Astrocyte (in vitro differentiated cells and primary cell): ENCODE data around the gene DCST1. TPM values are rescaled to one million over a fixed set of nuclear protein-coding genes. Genes with fewer than 3 reads are reported as not detected.

Experiments used
- DNase-seq: peaks from one replicate; pipeline ENCODE4 v3.0.0-alpha.2; 2010; ENCODE audit warnings: low read depth
- FAIRE-seq: peaks from 2 replicates; lab custom pipeline; 2011; peaks lifted over from hg19 to GRCh38; lab: Jason Lieb, UNC
- H2AFZ ChIP-seq: 2 replicates; pipeline ENCODE4 v1.6.0; 2012; ENCODE audit warnings: low read depth, low read length, inconsistent platforms
- H3K27ac ChIP-seq: 2 replicates; pipeline ENCODE4 v1.5.1; 2011; ENCODE audit warnings: low read depth, low read length, inconsistent platforms
- H3K27me3 ChIP-seq: 2 replicates; pipeline ENCODE4 v1.6.0; 2011; ENCODE audit warnings: low read length, inconsistent platforms; ENCODE audit not compliant: insufficient read depth
- H3K36me3 ChIP-seq: 2 replicates; pipeline ENCODE4 v1.5.1; 2011; ENCODE audit warnings: low read length, inconsistent platforms; ENCODE audit not compliant: insufficient read depth
- H3K4me1 ChIP-seq: 2 replicates; pipeline ENCODE4 v1.5.1; 2011; ENCODE audit warnings: low read length, inconsistent platforms; ENCODE audit not compliant: insufficient read depth
- H3K4me2 ChIP-seq: 2 replicates; pipeline ENCODE4 v1.6.0; 2012; ENCODE audit warnings: low read length, inconsistent platforms
- H3K4me3 ChIP-seq: 2 replicates; pipeline ENCODE4 v1.5.1; 2011; ENCODE audit warnings: low read depth, mild to moderate bottlenecking, low read length, inconsistent platforms; ENCODE audit not compliant: insufficient read depth
- H3K79me2 ChIP-seq: 2 replicates; pipeline ENCODE4 v1.6.0; 2012; ENCODE audit warnings: mild to moderate bottlenecking, low read length, inconsistent platforms; ENCODE audit not compliant: insufficient read depth
- H3K9ac ChIP-seq: 2 replicates; pipeline ENCODE4 v1.6.0; 2012; ENCODE audit warnings: mild to moderate bottlenecking, low read length, inconsistent platforms
- H3K9me3 ChIP-seq: 2 replicates; pipeline ENCODE4 v1.5.1; 2012; ENCODE audit warnings: low read depth, mild to moderate bottlenecking, low read length, inconsistent platforms; ENCODE audit not compliant: insufficient read depth
- H4K20me1 ChIP-seq: 2 replicates; pipeline ENCODE4 v1.6.0; 2012; ENCODE audit warnings: low read length, inconsistent platforms; ENCODE audit not compliant: insufficient read depth
- H3K27ac Mint-ChIP-seq: one replicate; pipeline ENCODE4 v1.8.0; 2021; ENCODE audit warnings: mild to moderate bottlenecking, mixed read lengths; ENCODE audit not compliant: unreplicated experiment
- H3K27me3 Mint-ChIP-seq: one replicate; pipeline ENCODE4 v1.8.0; 2021; ENCODE audit warnings: low read depth, mixed read lengths; ENCODE audit not compliant: unreplicated experiment
- H3K36me3 Mint-ChIP-seq: one replicate; pipeline ENCODE4 v1.8.0; 2021; ENCODE audit warnings: low read depth, mixed read lengths; ENCODE audit not compliant: unreplicated experiment
- H3K4me1 Mint-ChIP-seq: one replicate; pipeline ENCODE4 v1.8.0; 2021; ENCODE audit warnings: low read depth, mixed read lengths; ENCODE audit not compliant: unreplicated experiment
- H3K4me3 Mint-ChIP-seq: one replicate; pipeline ENCODE4 v1.8.0; 2021; ENCODE audit warnings: mild to moderate bottlenecking, moderate library complexity, mixed read lengths; ENCODE audit not compliant: unreplicated experiment
- H3K9me3 Mint-ChIP-seq: one replicate; pipeline ENCODE4 v1.8.0; 2021; ENCODE audit warnings: mild to moderate bottlenecking, mixed read lengths; ENCODE audit not compliant: unreplicated experiment
- EZH2 ChIP-seq: IDR thresholded peaks from 2 replicates; pipeline ENCODE4 v1.6.1; 2012; ENCODE audit warnings: mild to moderate bottlenecking, low read length, inconsistent platforms; ENCODE audit not compliant: insufficient read depth
- total RNA-seq: library from RNA; stranded (reverse); gene quantifications from 2 replicates; pipeline ENCODE4 v1.2.1, GENCODE V29; 2021
- TF ChIP-seq, protein P1 (sequence below): IDR thresholded peaks from 2 replicates; pipeline ENCODE4 v1.5.1; 2011; ENCODE audit warnings: low read depth, mild to moderate bottlenecking, inconsistent platforms, low read length, moderate library complexity; ENCODE audit not compliant: insufficient read depth

Gene DCST1
- total RNA-seq, 1 donor from 2014 or later, result not detected

DNA sequence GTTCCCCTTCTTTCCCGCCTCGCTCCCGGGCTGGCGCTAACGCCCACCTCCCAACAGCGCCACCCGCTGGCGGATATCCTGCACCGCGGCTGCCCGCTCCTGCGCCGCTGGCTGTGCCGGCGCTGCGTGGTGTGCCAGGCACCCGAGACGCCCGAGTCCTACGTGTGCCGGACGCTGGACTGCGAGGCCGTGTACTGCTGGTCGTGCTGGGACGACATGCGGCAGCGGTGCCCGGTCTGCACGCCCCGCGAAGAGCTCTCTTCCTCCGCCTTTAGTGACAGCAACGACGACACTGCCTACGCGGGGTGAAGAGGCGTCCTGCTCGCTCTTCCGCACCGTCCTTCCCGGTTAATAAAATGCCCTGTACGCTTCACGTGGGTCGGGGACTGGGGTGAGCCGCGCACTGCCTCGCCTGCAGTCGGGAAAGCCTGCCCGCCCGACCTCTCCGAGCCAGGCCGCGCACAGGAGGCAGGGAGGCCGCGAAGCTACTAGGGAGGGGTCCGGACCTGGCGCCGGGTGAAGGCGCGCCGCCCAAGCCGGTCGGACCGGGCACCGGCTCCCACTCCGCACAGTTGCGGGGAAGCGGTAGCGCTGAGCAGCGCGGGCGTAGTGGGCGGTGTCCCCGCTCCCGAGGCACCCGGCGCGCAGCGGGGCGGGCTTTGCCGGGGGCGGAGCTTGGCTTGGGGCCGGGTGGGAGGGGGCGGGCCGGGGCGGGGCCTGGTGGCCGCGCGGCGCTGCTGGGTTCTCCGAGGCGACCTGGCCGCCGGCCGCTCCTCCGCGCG, 17.1 kb downstream of the DCST1 start, which contains the start of gene ADAM15:
TSS of gene ADAM15 (plus strand) at position 757 of the 782 bp plus-strand sequence. CDS start 71 bp downstream, outside the sequence.
- peaks cover 24% of the 10 kb centered on the region for H3K4me1 ChIP-seq
- no peaks in the 10 kb centered on the region for H3K9me3 Mint-ChIP-seq
- H2AFZ ChIP-seq, result peak within 1 kb of the TSS; percentile 98
- no peaks in the 10 kb centered on the region for H3K36me3 ChIP-seq
- DNase-seq (peak; percentile 35), FAIRE-seq (no peak)
- H3K27ac ChIP-seq, result peak within 1 kb of the TSS; percentile 18
- H3K4me1 Mint-ChIP-seq, result peaks cover 21% of the 10 kb centered on the region
- H3K9me3 ChIP-seq, result no peaks in the 10 kb centered on the region
- peaks cover 2% of the 10 kb centered on the region for H3K36me3 Mint-ChIP-seq
- no peaks in the 10 kb centered on the region for H3K27me3 ChIP-seq
- H3K4me3 Mint-ChIP-seq, result peak within 1 kb of the TSS; percentile 88
- no peaks in the 10 kb centered on the region for H3K27me3 Mint-ChIP-seq
- H3K27ac Mint-ChIP-seq, result peak within 1 kb of the TSS; percentile 91
- peaks cover 6% of the 10 kb centered on the region for H4K20me1 ChIP-seq
- H3K79me2 ChIP-seq, result no peaks in the 10 kb centered on the region
- TF ChIP-seq EZH2, result no peak
- TF ChIP-seq, protein P1, sequence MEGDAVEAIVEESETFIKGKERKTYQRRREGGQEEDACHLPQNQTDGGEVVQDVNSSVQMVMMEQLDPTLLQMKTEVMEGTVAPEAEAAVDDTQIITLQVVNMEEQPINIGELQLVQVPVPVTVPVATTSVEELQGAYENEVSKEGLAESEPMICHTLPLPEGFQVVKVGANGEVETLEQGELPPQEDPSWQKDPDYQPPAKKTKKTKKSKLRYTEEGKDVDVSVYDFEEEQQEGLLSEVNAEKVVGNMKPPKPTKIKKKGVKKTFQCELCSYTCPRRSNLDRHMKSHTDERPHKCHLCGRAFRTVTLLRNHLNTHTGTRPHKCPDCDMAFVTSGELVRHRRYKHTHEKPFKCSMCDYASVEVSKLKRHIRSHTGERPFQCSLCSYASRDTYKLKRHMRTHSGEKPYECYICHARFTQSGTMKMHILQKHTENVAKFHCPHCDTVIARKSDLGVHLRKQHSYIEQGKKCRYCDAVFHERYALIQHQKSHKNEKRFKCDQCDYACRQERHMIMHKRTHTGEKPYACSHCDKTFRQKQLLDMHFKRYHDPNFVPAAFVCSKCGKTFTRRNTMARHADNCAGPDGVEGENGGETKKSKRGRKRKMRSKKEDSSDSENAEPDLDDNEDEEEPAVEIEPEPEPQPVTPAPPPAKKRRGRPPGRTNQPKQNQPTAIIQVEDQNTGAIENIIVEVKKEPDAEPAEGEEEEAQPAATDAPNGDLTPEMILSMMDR, result peak; percentile 67
- peak within 1 kb of the TSS; percentile 70 for H3K4me3 ChIP-seq
- H3K9ac ChIP-seq, result peak within 1 kb of the TSS; percentile 74
- H3K4me2 ChIP-seq, result peak within 1 kb of the TSS; percentile 93

DNA sequence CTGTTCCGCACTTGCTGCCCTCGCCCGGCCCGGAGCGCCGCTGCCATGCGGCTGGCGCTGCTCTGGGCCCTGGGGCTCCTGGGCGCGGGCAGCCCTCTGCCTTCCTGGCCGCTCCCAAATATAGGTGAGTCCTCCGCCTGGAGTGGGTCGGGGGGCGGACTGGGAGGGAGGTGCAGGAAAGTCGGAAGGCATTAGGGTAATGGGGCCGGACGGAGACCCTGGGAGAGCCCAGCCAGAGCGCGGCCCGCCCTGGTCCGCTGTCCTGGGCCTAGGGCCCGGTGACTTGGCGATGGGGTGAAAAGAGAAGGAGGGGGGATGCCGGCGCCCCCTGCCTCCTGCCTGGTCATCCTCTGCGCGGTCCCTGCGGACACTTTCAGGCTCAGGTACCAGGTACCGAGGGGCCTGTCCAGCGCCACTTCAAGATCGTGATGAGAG, 17.7 kb downstream of the DCST1 start:
- Histone ChIP-seq H3K36me3 (no peaks in the 10 kb centered on the region), H3K4me3 (peak overlapping the region; percentile 70), H3K9me3 (no peaks in the 10 kb centered on the region), H3K4me2 (peak overlapping the region; percentile 93), H3K79me2 (no peaks in the 10 kb centered on the region), H3K27me3 (no peaks in the 10 kb centered on the region), H3K27ac (peak overlapping the region; percentile 18), H3K4me1 (peaks cover 22% of the 10 kb centered on the region), H4K20me1 (peaks cover 6% of the 10 kb centered on the region), H2AFZ (peak overlapping the region; percentile 93), H3K9ac (peak overlapping the region; percentile 72)
- peaks cover 8% of the 10 kb centered on the region for H3K36me3 Mint-ChIP-seq
- FAIRE-seq (no peak), DNase-seq (no peak)
- H3K9me3 Mint-ChIP-seq, result no peaks in the 10 kb centered on the region
- peaks cover 20% of the 10 kb centered on the region for H3K4me1 Mint-ChIP-seq
- H3K27ac Mint-ChIP-seq, result no peak overlapping the region
- H3K27me3 Mint-ChIP-seq, result no peaks in the 10 kb centered on the region
- TF ChIP-seq, protein P1, result no peak
- peak overlapping the region; percentile 79 for H3K4me3 Mint-ChIP-seq
